Stimulated activated naive CD8-positive, alpha-beta T cell treated with anti-CD3 and anti-CD28 coated beads, Interleukin-15, Interleukin-2, amounts not matched to agents 100 ng/mL and 50 ng/mL, for 24 hours (primary cell): ENCODE measurements around the gene SPSB2.
A peak's percentile ranks its signal among the peaks of the same experiment; 100 is the strongest.
"Not testable (repeated sequence)": the region's sequence is repeated elsewhere in the genome, so short reads cannot be mapped to it uniquely, and the experiment has no call there.

ENCODE experiments used
- H3K27ac Mint-ChIP-seq: one replicate; pipeline ENCODE4 v1.8.0; 2021; ENCODE audit warnings: mild to moderate bottlenecking, mixed read lengths
- H3K27me3 Mint-ChIP-seq: one replicate; pipeline ENCODE4 v1.8.0; 2021; ENCODE audit warnings: mixed read lengths
- H3K36me3 Mint-ChIP-seq: one replicate; pipeline ENCODE4 v1.8.0; 2021; ENCODE audit warnings: low read depth, mixed read lengths
- H3K4me1 Mint-ChIP-seq: one replicate; pipeline ENCODE4 v1.8.0; 2021; ENCODE audit warnings: low read depth, mixed read lengths
- H3K4me3 Mint-ChIP-seq: one replicate; pipeline ENCODE4 v1.8.0; 2021; ENCODE audit warnings: mild to moderate bottlenecking, mixed read lengths
- H3K9me3 Mint-ChIP-seq: one replicate; pipeline ENCODE4 v1.8.0; 2021; ENCODE audit warnings: mixed read lengths

Gene SPSB2

GRCh38 chr12:6908141-6908540 lies 35.0 kb upstream of the SPSB2 start:
- H3K4me1 Mint-ChIP-seq, H3K27ac Mint-ChIP-seq, H3K27me3 Mint-ChIP-seq, H3K9me3 Mint-ChIP-seq, H3K36me3 Mint-ChIP-seq, H3K4me3 Mint-ChIP-seq: not testable (repeated sequence)

GRCh38 chr12:6905414-6906040 lies 32.4 kb upstream of the SPSB2 start:
- Mint-ChIP-seq H3K27me3 (no peaks in the 10 kb centered on the region), H3K4me1 (peaks cover 2% of the 10 kb centered on the region), H3K9me3 (no peaks in the 10 kb centered on the region), H3K4me3 (no peak overlapping the region), H3K36me3 (no peaks in the 10 kb centered on the region), H3K27ac (no peak overlapping the region)

GRCh38 chr12:6904280-6905276 lies 31.5 kb upstream of the SPSB2 start, which contains the start of gene LRRC23:
Gene LRRC23 (plus strand): TSS chr12:6904822. CDS start chr12:6905634, 812 bp downstream.
- Mint-ChIP-seq H3K27ac (no peak within 1 kb of the TSS), H3K4me3 (no peak within 1 kb of the TSS), H3K9me3 (no peaks in the 10 kb centered on the region), H3K4me1 (peaks cover 10% of the 10 kb centered on the region), H3K27me3 (no peaks in the 10 kb centered on the region), H3K36me3 (no peaks in the 10 kb centered on the region)

- no peaks in the 10 kb centered on the region for H3K9me3 Mint-ChIP-seq
- no peaks in the 10 kb centered on the region for H3K36me3 Mint-ChIP-seq
- no peak overlapping the region for H3K27ac Mint-ChIP-seq
- H3K27me3 Mint-ChIP-seq, result no peaks in the 10 kb centered on the region
- H3K4me1 Mint-ChIP-seq, result peaks cover 13% of the 10 kb centered on the region
- H3K4me3 Mint-ChIP-seq, result no peak overlapping the region
Observed at GRCh38 chr12:6903722-6904121, 30.6 kb upstream of the SPSB2 start.

- Mint-ChIP-seq H3K27me3 (no peaks in the 10 kb centered on the region), H3K4me1 (peaks cover 13% of the 10 kb centered on the region), H3K27ac (no peak overlapping the region), H3K36me3 (no peaks in the 10 kb centered on the region), H3K4me3 (no peak overlapping the region), H3K9me3 (no peaks in the 10 kb centered on the region)
Observed at GRCh38 chr12:6902448-6902847, 29.3 kb upstream of the SPSB2 start.

GRCh38 chr12:6899837-6900519 lies 26.9 kb upstream of the SPSB2 start:
- no peaks in the 10 kb centered on the region for H3K9me3 Mint-ChIP-seq
- H3K4me3 Mint-ChIP-seq, result no peak overlapping the region
- H3K27me3 Mint-ChIP-seq, result no peaks in the 10 kb centered on the region
- peaks cover 13% of the 10 kb centered on the region for H3K4me1 Mint-ChIP-seq
- H3K27ac Mint-ChIP-seq, result no peak overlapping the region
- no peaks in the 10 kb centered on the region for H3K36me3 Mint-ChIP-seq

- no peaks in the 10 kb centered on the region for H3K27me3 Mint-ChIP-seq
- H3K9me3 Mint-ChIP-seq, result no peaks in the 10 kb centered on the region
- no peaks in the 10 kb centered on the region for H3K36me3 Mint-ChIP-seq
- no peak overlapping the region for H3K27ac Mint-ChIP-seq
- peaks cover 13% of the 10 kb centered on the region for H3K4me1 Mint-ChIP-seq
- no peak overlapping the region for H3K4me3 Mint-ChIP-seq
Observed at GRCh38 chr12:6899427-6899826, 26.3 kb upstream of the SPSB2 start.

GRCh38 chr12:6896846-6897435 lies 23.8 kb upstream of the SPSB2 start:
- no peaks in the 10 kb centered on the region for H3K36me3 Mint-ChIP-seq
- H3K27me3 Mint-ChIP-seq, result no peaks in the 10 kb centered on the region
- H3K9me3 Mint-ChIP-seq, result no peaks in the 10 kb centered on the region
- H3K4me1 Mint-ChIP-seq, result peaks cover 18% of the 10 kb centered on the region
- no peak overlapping the region for H3K4me3 Mint-ChIP-seq
- no peak overlapping the region for H3K27ac Mint-ChIP-seq

- H3K4me3 Mint-ChIP-seq, result no peak overlapping the region
Observed at GRCh38 chr12:6894321-6894720, 21.2 kb upstream of the SPSB2 start.

GRCh38 chr12:6892683-6893082 lies 19.6 kb upstream of the SPSB2 start:
- H3K27me3 Mint-ChIP-seq, H3K36me3 Mint-ChIP-seq, H3K9me3 Mint-ChIP-seq: not testable (repeated sequence)
- Mint-ChIP-seq H3K4me1 (peaks cover 23% of the 10 kb centered on the region), H3K4me3 (peak overlapping the region; percentile 85), H3K27ac (peak overlapping the region; percentile 40)

More at GRCh38 chr12:6894321-6894720, 21.2 kb upstream of the SPSB2 start:
- no peaks in the 10 kb centered on the region for H3K9me3 Mint-ChIP-seq
- H3K27me3 Mint-ChIP-seq, result no peaks in the 10 kb centered on the region
- H3K27ac Mint-ChIP-seq, result no peak overlapping the region
- H3K4me1 Mint-ChIP-seq, result peaks cover 24% of the 10 kb centered on the region
- no peaks in the 10 kb centered on the region for H3K36me3 Mint-ChIP-seq

GRCh38 chr12:6891646-6892001 lies 18.5 kb upstream of the SPSB2 start:
- H3K27me3 Mint-ChIP-seq, result no peaks in the 10 kb centered on the region
- H3K27ac Mint-ChIP-seq, result peak overlapping the region; percentile 92
- H3K4me1 Mint-ChIP-seq, result peaks cover 23% of the 10 kb centered on the region
- H3K4me3 Mint-ChIP-seq, result peak overlapping the region; percentile 85
- no peaks in the 10 kb centered on the region for H3K9me3 Mint-ChIP-seq
- no peaks in the 10 kb centered on the region for H3K36me3 Mint-ChIP-seq

GRCh38 chr12:6890789-6891645 lies 17.9 kb upstream of the SPSB2 start:
- H3K4me3 Mint-ChIP-seq, result peak overlapping the region; percentile 85
- no peaks in the 10 kb centered on the region for H3K27me3 Mint-ChIP-seq
- no peaks in the 10 kb centered on the region for H3K9me3 Mint-ChIP-seq
- H3K27ac Mint-ChIP-seq, result peak overlapping the region; percentile 96
- H3K4me1 Mint-ChIP-seq, result peaks cover 23% of the 10 kb centered on the region
- no peaks in the 10 kb centered on the region for H3K36me3 Mint-ChIP-seq

GRCh38 chr12:6889775-6890573 lies 16.9 kb upstream of the SPSB2 start:
- Mint-ChIP-seq H3K27ac (peak overlapping the region; percentile 96), H3K4me1 (peaks cover 23% of the 10 kb centered on the region), H3K4me3 (peak overlapping the region; percentile 85)
- H3K36me3 Mint-ChIP-seq, H3K9me3 Mint-ChIP-seq, H3K27me3 Mint-ChIP-seq: not testable (repeated sequence)
